Globus pallidus (tissue), 1 donor: ENCODE results near the gene HSPA14.
"Not testable (repeated sequence)": the region's sequence is repeated elsewhere in the genome, so short reads cannot be mapped to it uniquely, and the experiment has no call there.

Experiments
- DNase-seq: peaks from one replicate; pipeline ENCODE4 v3.0.0-alpha.2; 2015; ENCODE audit warnings: low spot score

The HSPA14 gene

GRCh38 chr10:14837003-14837756, 926 bp upstream of the HSPA14 start:
- DNase-seq = no peak

GRCh38 chr10:14838582-14839304, 637 bp downstream of the HSPA14 start:
- no peak for DNase-seq

- DNase-seq = no peak
Measured at GRCh38 chr10:14839305-14839695, 1.2 kb downstream of the HSPA14 start.

- no peak for DNase-seq
Measured at GRCh38 chr10:14840178-14840577, 2.1 kb downstream of the HSPA14 start.

GRCh38 chr10:14843327-14843988, 5.4 kb downstream of the HSPA14 start:
- no peak for DNase-seq

GRCh38 chr10:14844948-14845347, 6.8 kb downstream of the HSPA14 start:
- DNase-seq = no peak

- DNase-seq = no peak
Measured at GRCh38 chr10:14852236-14852635, 14.1 kb downstream of the HSPA14 start.

- no peak for DNase-seq
Measured at GRCh38 chr10:14855453-14855852, 17.3 kb downstream of the HSPA14 start.

- DNase-seq = no peak
Measured at GRCh38 chr10:14858338-14858960, 20.3 kb downstream of the HSPA14 start.

GRCh38 chr10:14859043-14859442, 20.9 kb downstream of the HSPA14 start:
- no peak for DNase-seq

- no peak for DNase-seq
Measured at GRCh38 chr10:14859775-14860174, 21.7 kb downstream of the HSPA14 start.

- DNase-seq = no peak
Measured at GRCh38 chr10:14860791-14861190, 22.7 kb downstream of the HSPA14 start.

GRCh38 chr10:14864466-14864865, 26.4 kb downstream of the HSPA14 start:
- DNase-seq = not testable (repeated sequence)

- DNase-seq = not testable (repeated sequence)
Measured at GRCh38 chr10:14864871-14865270, 26.8 kb downstream of the HSPA14 start.

GRCh38 chr10:14873090-14873760, 35.1 kb downstream of the HSPA14 start:
- no peak for DNase-seq

- DNase-seq = no peak
Measured at GRCh38 chr10:14875941-14876340, 37.8 kb downstream of the HSPA14 start.

- DNase-seq = no peak
Measured at GRCh38 chr10:14876764-14877163, 38.7 kb downstream of the HSPA14 start.

GRCh38 chr10:14878266-14879123, 40.4 kb downstream of the HSPA14 start, which contains the start of gene SUV39H2:
SUV39H2 (plus strand) TSS chr10:14878866; CDS start chr10:14878889, 23 bp downstream.
- peak; percentile 95 for DNase-seq

- peak; percentile 17 for DNase-seq
Measured at GRCh38 chr10:14879124-14879927, 41.2 kb downstream of the HSPA14 start.

GRCh38 chr10:14879928-14880193, 41.8 kb downstream of the HSPA14 start:
- no peak for DNase-seq
